Ascending aorta (tissue), 2 donors: ENCODE results near the gene WDR82. TPM values are rescaled to one million over a fixed set of nuclear protein-coding genes. Genes with fewer than 3 reads are reported as not detected.

Source experiments
- DNase-seq, 2 donors: peaks; one replicate each; pipeline ENCODE4 v3.0.0-alpha.2; 2019; ENCODE audit warnings: low spot score in 2 of 2
- H3K27ac ChIP-seq, 2 donors: fragments of 200-600 bp; sonication (generic); one replicate each; pipeline ENCODE4 v1.5.1; 2016 to 2017; ENCODE audit warnings: mild to moderate bottlenecking in 1 of 2
- H3K27me3 ChIP-seq: fragments of 200-600 bp; sonication (generic); one replicate; pipeline ENCODE4 v1.5.1; 2017
- H3K36me3 ChIP-seq, 2 donors: fragments of 200-600 bp; sonication (generic); one replicate each; pipeline ENCODE4 v1.5.1; 2016
- H3K4me1 ChIP-seq, 2 donors: fragments of 200-600 bp; sonication (generic); one replicate each; pipeline ENCODE4 v1.5.1; 2016 to 2017; ENCODE audit warnings: mild to moderate bottlenecking in 1 of 2
- H3K4me3 ChIP-seq, 2 donors: fragments of 200-600 bp; sonication (generic); one replicate each; pipeline ENCODE4 v1.5.1; 2016 to 2017; ENCODE audit warnings: mild to moderate bottlenecking in 1 of 2
- H3K9me3 ChIP-seq, 2 donors: fragments of 200-600 bp; sonication (generic); one replicate each; pipeline ENCODE4 v1.5.1; 2016
- intact Hi-C: fragments of 100-400 bp; cut with DNase I; formaldehyde crosslinking; loops from one replicate; pipeline ENCODE4 v1.15.1; 2023
- total RNA-seq: library from RNA; depleted of rRNA; stranded (reverse); fragments of >200 nt; gene quantifications from one replicate; pipeline ENCODE4 v1.1.0, GENCODE V29; 2016
- TF ChIP-seq, protein P1 (sequence below), 3 experiments: fragments of 200-600 bp in 2 of 3; fragments of 450-650 bp in 1 of 3; sonication (generic) in 2 of 3; IDR thresholded peaks; one replicate each; pipeline ENCODE4 v1.5.1; 2016 to 2019; ENCODE audit warnings: antibody characterized with exemption in 3 of 3, mild to moderate bottlenecking in 1 of 3, moderate library complexity in 1 of 3

Gene WDR82
- total RNA-seq, 1 donor from 2014 or later, result 42.0 TPM

DNA sequence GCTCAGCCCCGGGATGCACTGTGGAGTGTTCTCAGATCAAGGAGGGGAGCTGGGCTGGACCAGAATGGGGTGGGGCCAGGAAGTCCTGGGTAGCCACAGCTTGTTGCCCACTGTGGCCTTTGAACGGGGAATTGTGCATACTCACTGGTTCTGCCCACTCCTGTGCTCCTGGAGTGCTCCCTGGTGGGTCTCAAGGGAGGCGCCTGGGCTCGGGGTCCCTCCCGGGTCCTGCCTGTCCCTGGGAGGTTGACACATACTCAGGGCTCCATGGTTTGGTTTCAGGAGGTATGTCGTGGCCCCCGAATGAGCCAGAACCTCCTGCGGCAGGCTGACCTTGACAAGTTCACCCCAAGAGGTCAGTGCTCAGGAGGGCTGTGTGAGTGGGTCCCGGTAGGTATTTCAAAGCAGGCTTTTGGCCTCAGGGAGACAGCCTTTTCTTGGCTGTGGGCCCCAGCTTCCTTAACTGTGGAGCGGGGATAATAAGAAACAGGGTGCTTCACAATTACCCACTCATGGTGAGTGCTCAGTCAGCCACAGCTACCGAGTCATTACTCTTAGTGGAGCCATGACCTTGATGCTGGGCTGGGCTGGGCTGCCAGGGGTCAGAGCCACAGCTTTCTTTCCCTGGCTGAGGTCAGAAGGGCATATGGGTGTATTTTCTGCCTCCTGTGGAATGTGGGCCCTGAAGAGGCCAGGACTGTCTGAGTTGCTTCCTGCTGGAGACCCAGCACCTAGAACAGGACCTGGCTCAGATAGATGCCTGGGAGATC lies 45.3 kb upstream of the WDR82 start:
- intact Hi-C loops, result no loop called here
- H3K4me3 ChIP-seq, result no peak overlapping the region
- H3K9me3 ChIP-seq, result no peaks in the 10 kb centered on the region
- TF ChIP-seq, protein P1, sequence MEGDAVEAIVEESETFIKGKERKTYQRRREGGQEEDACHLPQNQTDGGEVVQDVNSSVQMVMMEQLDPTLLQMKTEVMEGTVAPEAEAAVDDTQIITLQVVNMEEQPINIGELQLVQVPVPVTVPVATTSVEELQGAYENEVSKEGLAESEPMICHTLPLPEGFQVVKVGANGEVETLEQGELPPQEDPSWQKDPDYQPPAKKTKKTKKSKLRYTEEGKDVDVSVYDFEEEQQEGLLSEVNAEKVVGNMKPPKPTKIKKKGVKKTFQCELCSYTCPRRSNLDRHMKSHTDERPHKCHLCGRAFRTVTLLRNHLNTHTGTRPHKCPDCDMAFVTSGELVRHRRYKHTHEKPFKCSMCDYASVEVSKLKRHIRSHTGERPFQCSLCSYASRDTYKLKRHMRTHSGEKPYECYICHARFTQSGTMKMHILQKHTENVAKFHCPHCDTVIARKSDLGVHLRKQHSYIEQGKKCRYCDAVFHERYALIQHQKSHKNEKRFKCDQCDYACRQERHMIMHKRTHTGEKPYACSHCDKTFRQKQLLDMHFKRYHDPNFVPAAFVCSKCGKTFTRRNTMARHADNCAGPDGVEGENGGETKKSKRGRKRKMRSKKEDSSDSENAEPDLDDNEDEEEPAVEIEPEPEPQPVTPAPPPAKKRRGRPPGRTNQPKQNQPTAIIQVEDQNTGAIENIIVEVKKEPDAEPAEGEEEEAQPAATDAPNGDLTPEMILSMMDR (IDR thresholded peaks at IDR 0.05), result no peak
- DNase-seq, result no peak
- no peak overlapping the region for H3K27ac ChIP-seq
- no peaks in the 10 kb centered on the region for H3K27me3 ChIP-seq
- no peaks in the 10 kb centered on the region for H3K36me3 ChIP-seq
- H3K4me1 ChIP-seq, result no peaks in the 10 kb centered on the region

DNA sequence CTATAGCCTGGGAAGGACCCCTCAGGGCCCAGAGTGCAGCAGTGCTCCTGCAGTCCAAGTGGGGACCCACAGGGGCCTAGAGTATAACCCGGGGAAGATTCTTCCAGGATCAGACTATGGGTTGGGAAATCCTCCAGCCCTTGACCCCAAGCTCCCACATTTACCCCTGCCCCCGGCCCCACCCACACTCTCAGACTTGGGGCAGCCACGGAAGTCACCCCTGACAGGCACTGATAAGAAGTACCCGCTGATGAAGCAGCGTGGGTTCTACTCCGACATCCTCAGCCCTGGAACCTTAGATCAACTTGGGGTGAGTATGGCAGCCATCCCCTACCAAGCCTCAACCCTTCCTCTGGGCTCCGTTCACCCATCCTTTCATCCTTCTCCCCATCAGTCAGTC lies 44.0 kb upstream of the WDR82 start:
- no peaks in the 10 kb centered on the region for H3K4me1 ChIP-seq
- intact Hi-C loops, result no loop called here
- H3K36me3 ChIP-seq, result no peaks in the 10 kb centered on the region

DNA sequence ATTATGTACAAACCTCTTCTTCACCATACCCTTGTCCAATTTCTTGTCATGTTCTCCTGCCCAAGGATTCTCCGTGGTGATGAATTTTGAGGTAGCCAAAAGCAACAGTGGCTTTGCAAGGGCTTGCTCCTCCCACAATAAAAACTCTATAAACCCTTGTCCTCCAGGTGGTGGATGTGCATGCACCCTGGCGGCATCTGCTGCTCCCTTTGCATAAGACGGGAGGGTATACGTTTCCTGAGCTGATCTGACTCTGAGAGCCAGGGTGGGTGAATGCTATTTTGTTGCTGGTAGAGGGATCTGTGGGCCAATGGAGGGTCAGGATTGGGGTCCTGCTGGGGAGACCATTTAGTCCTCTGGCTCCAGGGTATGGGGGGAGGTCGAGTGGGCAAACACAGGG lies 43.0 kb upstream of the WDR82 start:
- H3K36me3 ChIP-seq, result no peaks in the 10 kb centered on the region
- TF ChIP-seq, protein P1 (IDR thresholded peaks at IDR 0.05), result no peak
- no peak for DNase-seq
- no peak overlapping the region for H3K4me3 ChIP-seq
- intact Hi-C loops, result no loop called here
- no peaks in the 10 kb centered on the region for H3K9me3 ChIP-seq
- H3K27me3 ChIP-seq, result no peaks in the 10 kb centered on the region
- no peaks in the 10 kb centered on the region for H3K4me1 ChIP-seq
- H3K27ac ChIP-seq, result no peak overlapping the region

More for the DNA sequence above, 44.0 kb upstream of the WDR82 start:
- TF ChIP-seq, protein P1 (IDR thresholded peaks at IDR 0.05), result no peak
- no peak for DNase-seq
- H3K27ac ChIP-seq, result no peak overlapping the region
- H3K4me3 ChIP-seq, result no peak overlapping the region
- no peaks in the 10 kb centered on the region for H3K9me3 ChIP-seq
- H3K27me3 ChIP-seq, result no peaks in the 10 kb centered on the region

DNA sequence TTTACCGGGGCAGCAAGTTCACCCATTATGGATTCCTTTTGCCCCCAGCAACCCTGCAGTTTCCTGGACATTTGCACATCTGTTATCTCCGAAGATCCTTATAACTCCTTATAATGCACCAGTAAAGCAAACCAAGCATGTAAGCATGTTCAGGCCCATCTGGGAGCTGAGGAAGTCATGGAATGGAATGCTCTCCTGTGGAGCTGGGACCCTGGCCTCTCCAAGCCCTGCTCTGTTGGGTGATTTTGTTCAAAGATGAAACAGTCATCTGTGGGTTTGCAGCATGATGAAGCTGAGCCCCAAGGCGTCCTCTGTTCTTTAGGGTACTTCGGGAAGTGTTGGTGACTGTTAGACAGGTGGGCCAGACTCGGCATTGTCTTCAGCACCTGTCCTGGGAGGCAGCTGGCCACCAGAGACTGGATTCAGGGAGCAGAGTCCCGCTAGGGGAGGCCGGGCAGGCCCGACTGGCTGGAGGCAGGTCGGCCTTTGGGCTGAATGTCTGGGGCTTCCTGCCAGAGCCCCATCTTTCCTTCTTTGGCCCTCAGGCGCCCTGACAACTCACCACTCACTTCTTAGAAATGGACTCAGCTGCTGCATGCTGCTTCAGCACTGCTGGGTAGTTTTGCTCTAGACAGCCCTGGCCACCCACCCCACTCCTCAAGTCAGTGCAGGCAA lies 41.6 kb upstream of the WDR82 start:
- intact Hi-C loops, result no loop called here
- Histone ChIP-seq H3K4me3 (no peak overlapping the region), H3K4me1 (no peaks in the 10 kb centered on the region), H3K27ac (no peak overlapping the region), H3K9me3 (no peaks in the 10 kb centered on the region), H3K36me3 (no peaks in the 10 kb centered on the region), H3K27me3 (no peaks in the 10 kb centered on the region)
- TF ChIP-seq, protein P1 (IDR thresholded peaks at IDR 0.05), result no peak
- no peak for DNase-seq

DNA sequence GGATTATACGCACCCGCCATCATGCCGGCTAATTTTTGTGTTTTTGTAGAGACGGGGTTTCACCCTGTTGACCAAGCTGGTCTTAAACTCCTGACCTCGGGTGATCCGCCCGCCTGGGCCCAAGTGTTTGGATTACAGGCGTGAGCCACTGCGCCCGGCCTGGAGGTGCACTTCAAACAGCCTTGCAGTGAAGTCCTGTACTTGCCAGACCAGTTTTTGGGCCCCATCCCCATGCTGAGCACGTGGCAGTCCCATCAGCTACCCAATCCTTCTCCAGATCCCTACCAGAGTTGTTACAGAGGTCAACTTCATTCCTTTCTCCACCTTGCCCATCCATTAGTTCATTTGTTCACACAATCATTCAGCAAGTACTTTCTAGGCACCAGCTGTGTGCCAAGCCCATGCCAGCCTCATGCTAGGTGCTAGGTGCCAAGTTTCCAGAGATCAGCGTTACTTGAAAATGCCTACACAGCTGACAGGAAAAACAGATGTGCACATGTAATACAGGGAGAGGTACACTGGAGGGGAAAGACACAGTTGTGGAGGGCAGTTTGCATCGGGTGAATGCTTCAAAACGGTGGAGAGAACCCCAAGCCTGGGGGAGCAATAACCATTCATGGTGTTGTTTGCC lies 39.9 kb upstream of the WDR82 start:
- Histone ChIP-seq H3K36me3 (no peaks in the 10 kb centered on the region), H3K9me3 (no peaks in the 10 kb centered on the region), H3K27me3 (no peaks in the 10 kb centered on the region), H3K4me3 (no peak overlapping the region), H3K27ac (no peak overlapping the region), H3K4me1 (no peaks in the 10 kb centered on the region)
- no peak for DNase-seq
- intact Hi-C loops, result no loop called here
- TF ChIP-seq, protein P1 (IDR thresholded peaks at IDR 0.05), result no peak
